GM21447 (cell line): ENCODE data around the gene SORCS2.

Experiments
- ATAC-seq: cut with Tn5 transposase; IDR thresholded peaks from one replicate; pipeline ENCODE4 v1.9.1; 2021; ENCODE audit not compliant: unreplicated experiment

The SORCS2 gene

DNA sequence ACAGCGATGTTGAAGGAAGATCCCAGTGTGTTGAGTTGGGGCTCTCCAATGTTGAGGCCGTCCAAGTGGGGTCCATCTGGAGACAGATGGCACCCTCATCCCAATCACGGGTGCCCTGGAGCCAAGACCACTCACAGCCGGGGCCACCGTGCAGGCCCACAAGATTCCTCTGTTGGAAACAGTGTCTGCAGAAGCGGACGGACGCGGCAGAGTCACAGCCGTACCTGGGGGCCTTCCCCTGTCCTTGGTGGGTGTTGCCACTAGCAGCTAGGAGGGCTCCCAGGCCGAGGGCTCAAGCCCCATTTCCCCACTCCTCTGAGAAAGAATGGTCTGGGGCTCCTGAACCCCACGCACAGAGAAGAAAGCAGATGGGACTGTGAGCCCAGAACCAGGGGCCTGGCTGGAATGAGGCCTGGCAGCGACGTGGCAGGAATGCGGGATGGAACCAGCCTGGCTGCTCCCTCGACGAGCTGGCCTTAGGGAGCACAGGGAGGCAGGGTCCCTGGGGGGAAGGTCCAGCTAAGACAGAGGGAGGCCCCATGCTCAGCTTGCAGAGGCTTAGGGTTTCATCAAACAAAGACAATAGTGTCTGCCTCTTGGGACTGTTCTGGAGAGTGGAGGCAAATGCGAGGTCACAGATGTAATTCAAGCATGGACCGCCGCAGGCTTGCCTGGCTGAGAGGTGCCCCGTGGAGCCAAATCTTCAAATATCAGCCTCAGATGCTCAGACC, 518.4 kb downstream of the SORCS2 start:
- no peak for ATAC-seq

DNA sequence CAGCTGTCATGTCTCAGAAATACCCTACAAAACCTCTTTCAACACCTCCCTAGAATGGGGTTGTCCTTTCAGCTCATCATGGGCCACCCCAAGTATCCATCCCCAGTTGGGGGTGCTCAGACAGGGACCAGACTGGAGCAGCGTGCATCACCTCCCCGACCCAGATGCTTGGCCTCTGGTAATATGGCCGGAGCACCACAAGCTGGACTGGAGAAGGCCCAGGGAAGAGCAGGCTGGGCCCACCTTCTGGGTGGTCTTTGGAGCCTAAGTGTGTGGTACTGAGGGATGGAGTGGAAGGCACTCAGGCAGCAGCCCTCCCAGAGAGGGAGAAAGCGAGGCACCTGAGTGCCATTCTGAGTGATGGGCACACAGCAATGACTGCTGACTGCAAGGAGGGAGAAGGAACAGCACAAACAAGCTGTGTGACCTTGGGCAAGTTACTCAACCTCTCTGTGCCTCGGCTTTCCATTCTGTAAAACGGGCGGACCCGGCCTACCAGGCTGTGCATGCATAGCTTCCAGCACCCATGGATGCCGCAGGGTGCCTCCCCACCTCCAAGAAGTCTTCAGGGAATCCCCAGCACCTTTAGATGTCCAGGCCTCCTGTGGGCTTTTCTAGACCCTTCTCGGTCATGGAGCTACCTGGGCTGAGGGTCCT, 519.1 kb downstream of the SORCS2 start:
- no peak for ATAC-seq

GRCh38 chr4:7712021-7712671, 519.8 kb downstream of the SORCS2 start:
- no peak for ATAC-seq

GRCh38 chr4:7713757-7714156, 521.4 kb downstream of the SORCS2 start:
- ATAC-seq = no peak

- ATAC-seq = no peak
These were observed 521.8 kb downstream of the SORCS2 start for GRCh38 chr4:7714176-7714575.

GRCh38 chr4:7714738-7715137, 522.4 kb downstream of the SORCS2 start:
- ATAC-seq = no peak

GRCh38 chr4:7715271-7716009, 523.1 kb downstream of the SORCS2 start:
- no peak for ATAC-seq

GRCh38 chr4:7716010-7716721, 523.8 kb downstream of the SORCS2 start:
- no peak for ATAC-seq

DNA sequence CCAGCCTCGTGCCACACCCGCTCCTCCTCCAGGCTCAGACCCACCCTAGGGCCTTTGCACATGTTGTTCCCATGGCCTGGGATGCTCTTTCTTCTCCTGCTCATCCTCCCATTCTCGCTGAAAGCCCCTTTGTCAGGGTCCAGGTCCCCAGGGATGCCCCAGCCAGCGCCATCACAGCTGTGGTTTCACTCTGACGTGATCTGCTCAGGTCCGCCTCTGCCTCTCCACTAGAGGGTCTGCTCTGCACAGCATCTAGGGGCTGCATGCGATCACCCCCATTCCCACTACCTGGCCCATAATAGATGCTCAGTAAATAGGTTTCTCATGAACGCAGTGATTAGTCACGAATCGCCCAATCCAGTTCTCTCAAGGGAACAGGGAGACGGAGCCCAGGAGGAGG, 524.8 kb downstream of the SORCS2 start:
- ATAC-seq = no peak

GRCh38 chr4:7717946-7718490, 525.7 kb downstream of the SORCS2 start:
- ATAC-seq = no peak

DNA sequence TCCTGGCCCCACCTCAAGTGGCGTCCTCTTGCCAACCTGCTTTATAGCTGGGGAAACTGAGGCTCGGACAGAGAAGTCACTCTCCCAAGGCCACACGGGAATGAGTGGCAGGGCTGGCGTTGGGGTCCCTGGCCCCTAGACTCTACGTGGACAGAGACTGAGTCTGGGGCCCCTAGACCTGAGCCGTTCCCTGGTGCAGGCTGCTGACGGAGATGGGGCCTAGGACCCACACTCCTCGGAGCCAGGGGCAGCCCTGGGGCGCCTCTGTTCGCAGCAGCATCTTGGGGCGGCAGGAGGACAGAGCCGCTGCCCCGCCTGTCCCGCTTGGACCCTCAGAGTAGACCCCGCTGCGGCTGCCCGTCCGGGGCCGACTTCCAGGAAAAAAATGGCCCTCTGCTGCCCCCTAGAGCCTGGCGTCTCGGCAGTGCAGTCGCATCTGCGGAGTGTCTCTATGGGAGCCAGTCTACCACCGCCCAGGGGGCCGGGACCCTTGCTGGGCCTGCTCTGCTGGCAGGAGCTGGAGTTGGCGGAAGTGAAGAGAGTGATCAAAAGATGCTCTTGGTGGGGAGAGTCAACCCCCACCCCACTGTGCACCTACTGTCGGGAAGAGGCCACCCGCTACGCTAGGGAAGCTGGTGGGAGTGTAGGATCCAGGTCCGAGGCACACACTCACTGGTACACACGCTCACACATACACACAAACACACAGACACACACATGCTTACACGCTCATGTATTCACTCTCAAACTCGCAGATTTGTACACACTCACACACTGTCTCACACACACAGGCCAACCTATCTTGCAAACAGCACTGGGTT, 527.2 kb downstream of the SORCS2 start:
- no peak for ATAC-seq

- ATAC-seq = no peak
These were observed 529.7 kb downstream of the SORCS2 start for GRCh38 chr4:7721984-7722551.

GRCh38 chr4:7722766-7723387, 530.5 kb downstream of the SORCS2 start:
- ATAC-seq = no peak

DNA sequence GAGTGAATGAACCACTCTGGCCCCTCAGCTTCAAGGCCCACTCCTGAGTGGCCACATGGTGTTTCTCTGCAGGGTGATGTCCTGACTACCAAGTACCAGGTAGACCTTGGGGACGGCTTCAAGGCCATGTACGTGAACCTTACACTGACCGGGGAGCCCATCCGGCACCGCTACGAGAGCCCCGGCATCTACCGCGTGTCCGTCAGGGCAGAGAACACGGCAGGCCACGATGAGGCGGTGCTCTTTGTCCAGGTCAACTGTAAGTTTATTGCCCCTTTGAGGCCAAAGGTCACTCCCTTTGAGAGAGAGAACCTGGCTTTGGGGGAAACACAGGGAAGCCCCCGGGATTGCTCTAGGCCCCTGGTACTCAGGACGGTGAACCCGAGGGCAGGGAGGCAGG, 531.3 kb downstream of the SORCS2 start:
- no peak for ATAC-seq

GRCh38 chr4:7725951-7726350, 533.6 kb downstream of the SORCS2 start:
- ATAC-seq = no peak

GRCh38 chr4:7726665-7727413, 534.5 kb downstream of the SORCS2 start:
- no peak for ATAC-seq

- no peak for ATAC-seq
These were observed 535.4 kb downstream of the SORCS2 start for GRCh38 chr4:7727749-7728148.

GRCh38 chr4:7731437-7731836, 539.1 kb downstream of the SORCS2 start:
- ATAC-seq = no peak
